Ovary (tissue), 9 donors: ENCODE measurements around the gene APC. TPM values are rescaled to one million over a fixed set of nuclear protein-coding genes. Genes with fewer than 3 reads are reported as not detected.

Source experiments
- DNase-seq, 5 donors: peaks; one replicate each; pipeline ENCODE4 v3.0.0-alpha.2; 2019 to 2020
- H3K27ac ChIP-seq, 2 donors: fragments of 200-600 bp; one replicate each; pipeline versions ENCODE4 v1.5.1 to v1.8.0; 2019 to 2022
- H3K27me3 ChIP-seq: fragments of 200-600 bp; one replicate; pipeline ENCODE4 v1.8.0; 2022
- H3K36me3 ChIP-seq: fragments of 200-600 bp; sonication (generic); one replicate; pipeline ENCODE4 v1.5.1; 2019
- H3K4me1 ChIP-seq: one replicate; pipeline ENCODE4 v1.8.1; 2013; ENCODE audit warnings: mild to moderate bottlenecking, moderate library complexity; ENCODE audit not compliant: insufficient read depth
- H3K4me3 ChIP-seq: fragments of 200-600 bp; sonication (generic); one replicate; pipeline ENCODE4 v1.5.1; 2017
- H3K9me3 ChIP-seq, 2 donors: fragments of 200-600 bp in 1 of 2; sonication (generic) in 1 of 2; one replicate each; pipeline versions ENCODE4 v1.5.1 to v1.8.1; 2013 to 2019; ENCODE audit warnings: mild to moderate bottlenecking in 1 of 2, moderate library complexity in 1 of 2
- CTCF ChIP-seq, 3 donors: fragments of 450-650 bp in 2 of 3; fragments of 200-600 bp in 1 of 3; IDR thresholded peaks; one replicate each; pipeline versions ENCODE4 v1.5.1 to v1.8.0; 2016 to 2022; ENCODE audit warnings: antibody characterized with exemption in 3 of 3, mild to moderate bottlenecking in 1 of 3
- EP300 ChIP-seq: sonication (generic); formaldehyde crosslinking; IDR thresholded peaks from one replicate; pipeline ENCODE4 v1.6.1; 2017; ENCODE audit warnings: antibody characterized with exemption
- POLR2A ChIP-seq: fragments of 450-650 bp; IDR thresholded peaks from one replicate; pipeline ENCODE4 v1.6.1; 2017; ENCODE audit warnings: antibody characterized with exemption, mild to moderate bottlenecking, moderate library complexity
- WGBS, 3 donors: extraction: QIAGEN DNeasy Blood & Tissue Kit in 1 of 3; methylation state at CpG; one replicate each; pipeline versions ENCODE4 v1.1.5 to v1.1.7; 2013 to 2017; 5-methylcytosine and 5-hydroxymethylcytosine counted together
- intact Hi-C, 4 donors: fragments of 100-400 bp; cut with DNase I; formaldehyde crosslinking; loops; one replicate each; pipeline versions ENCODE4 v1.11.0 to v1.15.1; 2022 to 2023
- polyA plus RNA-seq, 2 donors: library from polyadenylated mRNA; stranded (reverse); fragments of 200-250 nt in 1 of 2; fragments of 350-450 nt in 1 of 2; fragmentation: Illumina TruSeq in 1 of 2; extraction: RNeasy Lipid Tissue Mini Kit (QIAGEN cat#74804) in 1 of 2; gene quantifications; one replicate each; pipeline ENCODE4 v1.2.3, GENCODE V29; 2013 to 2014
- total RNA-seq, 7 donors: library from RNA; depleted of rRNA in 2 of 7; stranded (reverse); fragments of >200 nt in 2 of 7; fragmentation: NEBNext Ultra II Directional in 3 of 7; extraction: Animal tissue kit (Norgen Biotek cat#: 25700) in 3 of 7; gene quantifications; one replicate each; pipeline versions ENCODE4 v1.1.0 to v1.2.4, GENCODE V29; 2016 to 2023
- donor health status: DM: no; HTN: no; CAD: no; lungs with moderate emphysema.
- donor health status: DM: no; HTN: no; CAD: no.
- donor health status: Bipolar disorder and iron deficiency.
- donor health status: DM: yes; HTN: yes; CAD: no.
- donor health status: DM: no; HTN: no; CAD: no.
- donor health status: DM: yes; HTN: yes; CAD: no.

Gene APC
- total and polyA plus RNA-seq, 9 donors, result 5.1 to 44.6 (median 33.2) TPM

- peak; percentile 92 to 95 (median 93) for DNase-seq
- Histone ChIP-seq H3K9me3 (no peaks in the 10 kb centered on the region), H3K27ac (peak within 1 kb of the TSS in 1 of 2 donors; percentile 46), H3K27me3 (no peaks in the 10 kb centered on the region), H3K36me3 (no peaks in the 10 kb centered on the region), H3K4me3 (peak within 1 kb of the TSS; percentile 84), H3K4me1 (peaks cover 11% of the 10 kb centered on the region)
- 1% methylated on average over 41 to 47 of the region's 47 CpGs for WGBS, 3 donors
- intact Hi-C loops, result no loop called here
- TF ChIP-seq POLR2A, result peak; percentile 50
- no peak for TF ChIP-seq CTCF (IDR thresholded peaks at IDR 0.05)
These were observed 123.4 kb downstream of the APC start, which contains the start of gene SRP19 for GRCh38 chr5:112860929-112861637. SRP19 (plus strand) TSS chr5:112861287; CDS start chr5:112861377, 90 bp downstream.

- WGBS, 3 donors, result 0% methylated on average over 8 of the region's 8 CpGs
- Histone ChIP-seq H3K27me3 (no peaks in the 10 kb centered on the region), H3K9me3 (no peaks in the 10 kb centered on the region), H3K36me3 (no peaks in the 10 kb centered on the region), H3K27ac (no peak overlapping the region), H3K4me3 (peak overlapping the region; percentile 84), H3K4me1 (peaks cover 11% of the 10 kb centered on the region)
- no peak for TF ChIP-seq CTCF (IDR thresholded peaks at IDR 0.05)
- intact Hi-C loops, result no loop called here
- no peak for DNase-seq
These were observed 123.9 kb downstream of the APC start for GRCh38 chr5:112861638-112861985.

GRCh38 chr5:112862085-112862484 lies 124.4 kb downstream of the APC start:
- intact Hi-C loops, result no loop called here
- H3K36me3 ChIP-seq, result no peaks in the 10 kb centered on the region
- peaks cover 11% of the 10 kb centered on the region for H3K4me1 ChIP-seq
- peak overlapping the region; percentile 84 for H3K4me3 ChIP-seq
- DNase-seq, result no peak
- H3K27ac ChIP-seq, result no peak overlapping the region
- H3K9me3 ChIP-seq, result no peaks in the 10 kb centered on the region
- WGBS, 3 donors, result 21 to 51% (median 44%) methylated on average over 9 of the region's 9 CpGs
- TF ChIP-seq POLR2A (no peak), CTCF (IDR thresholded peaks at IDR 0.05) (no peak), EP300 (no peak)
- H3K27me3 ChIP-seq, result no peaks in the 10 kb centered on the region

GRCh38 chr5:112863549-112863948 lies 125.9 kb downstream of the APC start:
- no peak overlapping the region for H3K4me3 ChIP-seq
- H3K9me3 ChIP-seq, result no peaks in the 10 kb centered on the region
- no peaks in the 10 kb centered on the region for H3K27me3 ChIP-seq
- no peaks in the 10 kb centered on the region for H3K36me3 ChIP-seq
- H3K27ac ChIP-seq, result no peak overlapping the region
- no peak for DNase-seq
- intact Hi-C loops, result no loop called here
- 80 to 87% (median 86%) methylated on average over 4 of the region's 4 CpGs for WGBS, 3 donors
- TF ChIP-seq EP300, result no peak
- TF ChIP-seq CTCF (IDR thresholded peaks at IDR 0.05), result no peak
- TF ChIP-seq POLR2A, result no peak
- peaks cover 11% of the 10 kb centered on the region for H3K4me1 ChIP-seq
